Middle frontal gyrus (tissue), 1 donor: Measurements from ENCODE around the gene CST9L.

Experiments
- DNase-seq: peaks from one replicate; pipeline ENCODE4 v3.0.0-alpha.2; 2015; ENCODE audit warnings: low spot score; ENCODE audit errors: extremely low spot score

CST9L gene

GRCh38 chr20:23547613-23548012 lies 20.7 kb downstream of the CST9L start:
- DNase-seq = no peak

- DNase-seq = no peak
Measured at GRCh38 chr20:23546435-23547144, 21.7 kb downstream of the CST9L start.

- DNase-seq = no peak
Measured at GRCh38 chr20:23544133-23544532, 24.2 kb downstream of the CST9L start.

GRCh38 chr20:23542801-23543200 lies 25.5 kb downstream of the CST9L start:
- DNase-seq = no peak

- DNase-seq = no peak
Measured at GRCh38 chr20:23541776-23542175, 26.5 kb downstream of the CST9L start.

- no peak for DNase-seq
Measured at GRCh38 chr20:23541330-23541729, 27.0 kb downstream of the CST9L start.

GRCh38 chr20:23540624-23541023 lies 27.7 kb downstream of the CST9L start:
- no peak for DNase-seq

GRCh38 chr20:23537030-23537429 lies 31.3 kb downstream of the CST9L start:
- no peak for DNase-seq

- no peak for DNase-seq
Measured at GRCh38 chr20:23536328-23536974, 31.8 kb downstream of the CST9L start.

GRCh38 chr20:23534801-23535593 lies 33.3 kb downstream of the CST9L start:
- DNase-seq = peak; percentile 9

GRCh38 chr20:23533161-23533560 lies 35.1 kb downstream of the CST9L start:
- DNase-seq = no peak

GRCh38 chr20:23532533-23532932 lies 35.8 kb downstream of the CST9L start:
- no peak for DNase-seq

- DNase-seq = no peak
Measured at GRCh38 chr20:23530937-23531567, 37.2 kb downstream of the CST9L start.

- no peak for DNase-seq
Measured at GRCh38 chr20:23528867-23529431, 39.3 kb downstream of the CST9L start.

- no peak for DNase-seq
Measured at GRCh38 chr20:23526850-23527249, 41.4 kb downstream of the CST9L start.

GRCh38 chr20:23524146-23524545 lies 44.1 kb downstream of the CST9L start:
- no peak for DNase-seq

- DNase-seq = no peak
Measured at GRCh38 chr20:23520185-23520584, 48.1 kb downstream of the CST9L start.

- no peak for DNase-seq
Measured at GRCh38 chr20:23519556-23519955, 48.7 kb downstream of the CST9L start.

- no peak for DNase-seq
Measured at GRCh38 chr20:23517719-23518118, 50.6 kb downstream of the CST9L start.

GRCh38 chr20:23515250-23515939 lies 52.9 kb downstream of the CST9L start:
- DNase-seq = no peak

GRCh38 chr20:23514848-23515247 lies 53.4 kb downstream of the CST9L start:
- DNase-seq = no peak
